GM19035 (cell line): Measurements from ENCODE around the gene CXorf51B.
"Not testable (repeated sequence)": the region's sequence is repeated elsewhere in the genome, so short reads cannot be mapped to it uniquely, and the experiment has no call there.

Experiments used
- ATAC-seq: cut with Tn5 transposase; IDR thresholded peaks from one replicate; pipeline ENCODE4 v1.9.1; 2021; ENCODE audit not compliant: unreplicated experiment

Gene CXorf51B

DNA sequence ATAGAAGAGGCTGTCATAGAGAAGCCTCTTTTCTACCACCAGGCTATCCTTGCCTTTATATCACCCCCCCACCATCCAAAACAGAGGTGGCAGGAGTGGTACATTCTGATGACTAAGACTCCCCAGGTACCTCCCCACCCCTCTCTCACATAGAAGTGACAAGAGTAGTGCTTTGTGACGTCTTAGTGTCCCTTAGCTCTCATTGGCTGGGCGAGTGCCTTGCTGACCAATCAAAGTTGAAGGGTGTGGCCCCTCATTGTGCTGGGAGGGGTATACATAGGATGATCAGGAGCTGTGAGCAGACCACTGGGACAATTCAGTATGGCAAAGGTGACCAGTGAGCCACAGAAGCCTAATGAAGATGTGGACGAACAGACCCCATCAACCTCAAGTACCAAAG, at the start of gene CXorf51B:
Gene CXorf51B, plus strand, starts transcription at position 301 of the 400 bp plus-strand sequence. Its CDS starts 21 bp downstream, at position 322.
- ATAC-seq, result not testable (repeated sequence)

DNA sequence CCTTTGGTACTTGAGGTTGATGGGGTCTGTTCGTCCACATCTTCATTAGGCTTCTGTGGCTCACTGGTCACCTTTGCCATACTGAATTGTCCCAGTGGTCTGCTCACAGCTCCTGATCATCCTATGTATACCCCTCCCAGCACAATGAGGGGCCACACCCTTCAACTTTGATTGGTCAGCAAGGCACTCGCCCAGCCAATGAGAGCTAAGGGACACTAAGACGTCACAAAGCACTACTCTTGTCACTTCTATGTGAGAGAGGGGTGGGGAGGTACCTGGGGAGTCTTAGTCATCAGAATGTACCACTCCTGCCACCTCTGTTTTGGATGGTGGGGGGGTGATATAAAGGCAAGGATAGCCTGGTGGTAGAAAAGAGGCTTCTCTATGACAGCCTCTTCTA, 5.1 kb downstream of the CXorf51B start, which contains the start of gene CXorf51A:
Gene CXorf51A, minus strand, starts transcription at position 101 of the 400 bp plus-strand sequence. Its CDS starts 21 bp downstream, at position 80.
- not testable (repeated sequence) for ATAC-seq

DNA sequence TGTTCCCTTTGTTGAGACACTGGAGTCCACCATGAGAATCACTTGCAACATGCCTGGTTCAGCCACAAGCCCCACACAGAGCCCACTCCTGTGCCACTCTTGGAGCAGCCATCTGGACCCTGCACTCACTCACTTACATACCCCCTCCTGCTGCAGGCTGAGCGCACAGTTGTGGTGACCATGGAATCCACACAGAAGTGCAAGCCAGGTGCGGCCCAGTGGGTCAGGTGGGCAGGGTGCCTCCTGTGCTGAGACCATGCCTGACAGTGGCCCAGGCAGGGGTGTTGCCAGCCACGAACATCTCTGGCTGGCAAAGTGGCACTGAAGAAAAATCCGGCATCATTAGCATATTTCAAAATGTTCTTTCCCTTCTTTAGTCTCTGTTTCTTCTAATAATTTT, 22.4 kb downstream of the CXorf51B start:
- no peak for ATAC-seq

DNA sequence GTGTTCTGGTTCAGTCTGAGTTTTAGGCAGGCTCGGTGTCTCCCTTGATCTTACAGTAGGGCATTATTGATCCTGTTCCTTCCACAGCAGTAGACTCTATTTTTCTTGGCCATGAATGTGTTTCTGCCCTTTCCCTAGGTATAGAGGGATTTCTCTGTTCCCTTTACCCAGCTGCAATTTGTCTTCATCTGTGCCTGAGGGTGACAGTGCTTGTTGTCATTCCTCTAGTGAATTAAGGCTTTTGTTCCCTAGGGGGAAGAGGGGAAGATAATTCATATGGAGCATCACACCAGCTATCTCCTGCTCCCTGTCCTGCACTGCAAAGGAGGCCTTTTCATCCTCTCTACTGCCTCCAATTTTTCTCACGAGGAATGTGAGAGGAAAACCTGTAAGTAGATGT, 44.7 kb downstream of the CXorf51B start:
- no peak for ATAC-seq
